K562 (cell line): Measurements from ENCODE around the gene FAM50A. TPM values are rescaled to one million over a fixed set of nuclear protein-coding genes. Genes with fewer than 3 reads are reported as not detected.
"Not testable (repeated sequence)": the region's sequence is repeated elsewhere in the genome, so short reads cannot be mapped to it uniquely, and the experiment has no call there.

Source experiments
- ATAC-seq: fragments of 200-7000 bp; cut with Tn5 transposase; 3 replicates; pipeline ENCODE4 v1.9.1; 2020; ENCODE audit warnings: moderate library complexity
- BruUV-seq: library from RNA; stranded (reverse); fragments of 400-500 nt; replicated peaks from 2 replicates; lab custom pipeline; 2021; lab: Mats Ljungman, UMichigan
- CTCF ChIA-PET: fragments of 300-600 bp; formaldehyde crosslinking; extraction: SDS; loops from one replicate; lab custom pipeline; 2021; ENCODE audit warnings: low intra/inter-chr PET ratio; lab: Yijun Ruan, JAX
- POLR2A ChIA-PET: fragments of 300-600, 350-650 bp; sonication (Branson Sonifier 250); formaldehyde crosslinking; extraction: SDS; loops from one replicate; lab custom pipeline; 2021; ENCODE audit warnings: antibody characterized with exemption, inconsistent platforms; lab: Yijun Ruan, JAX
- DNase-seq, 4 experiments: peaks; one replicate each; pipeline versions ENCODE4 v3.0.0 to v3.0.0-alpha.2; 2011 to 2018; ENCODE audit warnings: low spot score in 3 of 4, mixed read lengths in 3 of 4; ENCODE audit errors: extremely low read depth in 1 of 4
- FAIRE-seq: peaks from 2 replicates; lab custom pipeline; 2011; peaks lifted over from hg19 to GRCh38; lab: Jason Lieb, UNC
- H2AFZ ChIP-seq: 2 replicates; pipeline ENCODE4 v1.6.0; 2011; ENCODE audit warnings: low read depth, low read length, control low read depth, inconsistent platforms
- H3K27ac ChIP-seq: fragments of 200-600 bp; 3 replicates; pipeline ENCODE4 v1.8.0; 2011; ENCODE audit warnings: low read depth, mild to moderate bottlenecking, control low read depth, inconsistent platforms, low read length, moderate library complexity, mixed read lengths; ENCODE audit errors: extremely low read depth
- H3K27me3 ChIP-seq, 2 experiments: fragments of 300-600 bp in 1 of 2; 2 replicates in 1 of 2; 3 replicates in 1 of 2; pipeline versions ENCODE4 v1.6.0 to v1.8.0; 2011; ENCODE audit warnings: inconsistent platforms in 2 of 2, low read length in 2 of 2, mild to moderate bottlenecking in 1 of 2, mixed read lengths in 1 of 2, moderate library complexity in 1 of 2; ENCODE audit not compliant: control insufficient read depth in 2 of 2, insufficient read depth in 2 of 2
- H3K36me3 ChIP-seq: fragments of 300-600 bp; 3 replicates; pipeline ENCODE4 v1.8.0; 2011; ENCODE audit warnings: mild to moderate bottlenecking, low read length, inconsistent platforms; ENCODE audit not compliant: control insufficient read depth, insufficient read depth
- H3K4me1 ChIP-seq, 2 experiments: fragments of 200-600 bp in 1 of 2; replicated peaks in 1 of 2; 2 replicates in 1 of 2; 3 replicates in 1 of 2; pipeline versions ENCODE4 v1.5.1 to v1.8.0; 2011; ENCODE audit warnings: inconsistent platforms in 2 of 2, low read length in 2 of 2, mild to moderate bottlenecking in 1 of 2, mixed read lengths in 1 of 2, moderate library complexity in 1 of 2; ENCODE audit not compliant: control insufficient read depth in 2 of 2, insufficient read depth in 2 of 2
- H3K4me2 ChIP-seq: 2 replicates; pipeline ENCODE4 v1.6.1; 2011; ENCODE audit warnings: low read length, control low read depth, inconsistent platforms, mixed read lengths; ENCODE audit not compliant: insufficient read depth
- H3K4me3 ChIP-seq: fragments of 200-600 bp; sonication (generic), shearing (Covaris generic); 2 replicates; pipeline ENCODE4 v1.5.1; 2016; ENCODE audit warnings: control low read depth, inconsistent platforms
- H3K79me2 ChIP-seq: fragments of 200-600 bp; 3 replicates; pipeline ENCODE4 v1.8.0; 2011; ENCODE audit warnings: low read length, inconsistent platforms; ENCODE audit not compliant: control insufficient read depth, insufficient read depth
- H3K9ac ChIP-seq, 2 experiments: 2 replicates each; pipeline versions ENCODE4 v1.6.0 to v1.6.1; 2011; ENCODE audit warnings: low read depth in 2 of 2, low read length in 2 of 2, control low read depth in 1 of 2, inconsistent platforms in 1 of 2, mild to moderate bottlenecking in 1 of 2, mixed read lengths in 1 of 2; ENCODE audit not compliant: insufficient read depth in 1 of 2
- H3K9me1 ChIP-seq: one replicate; pipeline ENCODE4 v1.6.0; 2011; ENCODE audit warnings: inconsistent platforms, mild to moderate bottlenecking, low read length, moderate library complexity; ENCODE audit not compliant: control insufficient read depth, insufficient read depth
- H3K9me3 ChIP-seq: replicated peaks from 2 replicates; pipeline ENCODE4 v1.5.1; 2011; ENCODE audit warnings: low read depth, low read length, inconsistent platforms; ENCODE audit not compliant: control insufficient read depth, insufficient read depth
- H4K20me1 ChIP-seq: replicated peaks from 2 replicates; pipeline ENCODE4 v1.6.1; 2011; ENCODE audit warnings: low read length, inconsistent platforms, mixed read lengths; ENCODE audit not compliant: control insufficient read depth, insufficient read depth
- BCOR ChIP-seq: fragments of 450-650 bp; IDR thresholded peaks from 2 replicates; pipeline ENCODE4 v1.6.1; 2016
- BDP1 ChIP-seq: IDR thresholded peaks from 3 replicates; pipeline ENCODE4 v1.6.1; 2011; ENCODE audit not compliant: insufficient read length, insufficient read depth
- CBFA2T3 ChIP-seq: fragments of 450-650 bp; IDR thresholded peaks from 2 replicates; pipeline ENCODE4 v1.6.1; 2017
- CHD2 ChIP-seq: IDR thresholded peaks from 2 replicates; pipeline ENCODE4 v1.6.1; 2011; ENCODE audit warnings: low read depth, low read length
- CXXC5 ChIP-seq: fragments of 250-450 bp; sonication (Bioruptor Pico); IDR thresholded peaks from 2 replicates; pipeline ENCODE4 v1.8.0; 2022; ENCODE audit warnings: inconsistent platforms, mild to moderate bottlenecking, moderate library complexity
- EGR1 ChIP-seq: fragments of 450-650 bp; conservative IDR thresholded peaks from 2 replicates; pipeline ENCODE4 v1.6.1; 2017; ENCODE audit warnings: mild to moderate bottlenecking
- FIP1L1 ChIP-seq: fragments of 200-400 bp; formaldehyde crosslinking; IDR thresholded peaks from 2 replicates; pipeline ENCODE4 v1.6.1; 2018; ENCODE audit warnings: mild to moderate bottlenecking, low read depth, low read length; ENCODE audit not compliant: poor library complexity, severe bottlenecking
- ILK ChIP-seq: fragments of 450-650 bp; IDR thresholded peaks from 2 replicates; pipeline ENCODE4 v1.6.1; 2016; ENCODE audit warnings: missing genetic modification characterization, low read depth, mild to moderate bottlenecking, missing compliant biosample characterization, moderate library complexity, borderline replicate concordance
- JUNB ChIP-seq: fragments of 450-650 bp; formaldehyde crosslinking; conservative IDR thresholded peaks from 2 replicates; pipeline ENCODE4 v1.4.0; 2020; ENCODE audit warnings: mild to moderate bottlenecking
- MCM2 ChIP-seq: fragments of 450-650 bp; IDR thresholded peaks from 2 replicates; pipeline ENCODE4 v1.6.1; 2017; ENCODE audit warnings: low read depth, mild to moderate bottlenecking
- MEF2A ChIP-seq: IDR thresholded peaks from 2 replicates; pipeline ENCODE4 v1.6.1; 2011; ENCODE audit warnings: low read depth, mild to moderate bottlenecking, low read length, moderate library complexity; ENCODE audit not compliant: control insufficient read depth
- YBX1 ChIP-seq: fragments of 450-650 bp; IDR thresholded peaks from 2 replicates; pipeline ENCODE4 v1.7.1; 2016; ENCODE audit warnings: mild to moderate bottlenecking
- ZNF512 ChIP-seq: IDR thresholded peaks from 2 replicates; pipeline ENCODE4 v1.6.1; 2016; ENCODE audit warnings: missing genetic modification characterization, missing compliant biosample characterization
- WGBS: fragments of 100-300 bp; shearing (Covaris generic); methylation state at CpG from one replicate; pipeline ENCODE4 v1.1.6; 2016; ENCODE audit warnings: low coverage, mixed read lengths; ENCODE audit not compliant: insufficient coverage; ENCODE audit errors: missing lambda C conversion rate; 5-methylcytosine and 5-hydroxymethylcytosine counted together
- in situ Hi-C: fragments of 300-500 bp; cut with MboI; formaldehyde crosslinking; loops from 4 replicates; pipeline ENCODE4 v1.15.0; 2018; ENCODE audit warnings: inconsistent platforms, mixed read lengths
- intact Hi-C: fragments of 100-400 bp; cut with micrococcal nuclease; formaldehyde crosslinking; loops from 2 replicates; pipeline ENCODE4 v1.14.2; 2022
- polyA plus RNA-seq, 8 experiments: library from polyadenylated mRNA; depleted of rRNA in 4 of 8; stranded (reverse) in 5 of 8; unstranded in 3 of 8; fragments of >200 nt; fragmentation: Nextera tagmentation in 2 of 8; fragmentation: Illumina TruSeq in 1 of 8; extraction: Ambion mirVana in 2 of 8; extraction: Trizol in 1 of 8; gene quantifications; 2 replicates each; pipeline versions ENCODE4 v1.2.1 to v1.2.3, GENCODE V29; 2011 to 2014; ENCODE audit warnings: inconsistent platforms in 1 of 8, missing spikeins in 1 of 8
- total RNA-seq, 7 experiments: library from RNA; depleted of rRNA in 6 of 7; stranded (reverse); fragments of >200 nt in 6 of 7; fragmentation: Illumina TruSeq in 2 of 7; extraction: Trizol in 2 of 7; gene quantifications; 2 replicates each; pipeline versions ENCODE4 v1.2.1 to v1.2.3, GENCODE V29; 2011 to 2021; ENCODE audit warnings: low replicate concordance in 1 of 7

FAM50A gene
- total and polyA plus RNA-seq, 9 of the 15 experiments (the other 6 are each of a cell fraction or from before 2014, with no cell fraction given), result 4.4 to 114 (median 67.3) TPM

- Histone ChIP-seq H3K4me1 (peaks cover 5 to 12% of the 10 kb centered on the region in 2 experiments; a peak in 3 of 5 replicates), H3K79me2 (peaks cover 42% of the 10 kb centered on the region), H4K20me1 (peaks cover 13% of the 10 kb centered on the region), H3K36me3 (peaks cover 30% of the 10 kb centered on the region), H3K27ac (0 out of 3 replicates have a peak overlapping the region, but pooled peaks have one; percentile 30)
- POLR2A ChIA-PET, result interaction anchor here (0.6 to 1.5 kb wide), 3 partner anchors 13 to 349 kb away, joined by 3 to 7 read pairs (median 3); partner anchors contain the start of gene TAFAZZIN
- H3K4me3 ChIP-seq, CTCF ChIA-PET, H3K4me2 ChIP-seq, H2AFZ ChIP-seq, BruUV-seq, H3K27me3 ChIP-seq, DNase-seq, H3K9ac ChIP-seq, H3K9me1 ChIP-seq, ATAC-seq, H3K9me3 ChIP-seq, in situ Hi-C loops, FAIRE-seq: not testable (repeated sequence)
- intact Hi-C loops, result loop anchor here (5.0 kb wide), 1 partner anchor 91 kb away; the partner anchor contains the start of gene UBL4A
- 79% methylated on average over 14 of the region's 17 CpGs for WGBS
- 0 out of 2 replicates have a peak, but pooled peaks have one; percentile 52 for TF ChIP-seq BCOR
Observed at GRCh38 chrX:154396363-154396762, 47.6 kb upstream of the FAM50A start.

GRCh38 chrX:154396973-154397887 is 46.7 kb upstream of the FAM50A start:
- in situ Hi-C loops, result no loop called here
- BruUV-seq, result TSS peak; percentile 77
- peak; percentile 61 to 81 (median 66) for DNase-seq
- Histone ChIP-seq H3K27me3 (no peaks in the 10 kb centered on the region), H3K79me2 (peaks cover 42% of the 10 kb centered on the region), H3K4me3 (peak overlapping the region; percentile 76), H3K9me3 (no peaks in the 10 kb centered on the region; the same call in 1 of the 2 replicates), H3K9me1 (no peaks in the 10 kb centered on the region), H3K27ac (peak overlapping the region; percentile 97), H3K4me1 (peaks cover 5 to 12% of the 10 kb centered on the region in 2 experiments; a peak in 3 of 5 replicates), H2AFZ (peak overlapping the region; percentile 85), H3K9ac (peak overlapping the region; percentile 95 to 98), H4K20me1 (peaks cover 13% of the 10 kb centered on the region), H3K36me3 (peaks cover 35% of the 10 kb centered on the region), H3K4me2 (peak overlapping the region; percentile 95)
- under 1% methylated on average over 32 of the region's 53 CpGs for WGBS
- POLR2A ChIA-PET, result interaction anchor here (0.6 to 6.0 kb wide), 27 partner anchors 13 to 149 kb away, joined by 3 to 85 read pairs (median 5); partner anchors contain the start of genes ATP6AP1, DNASE1L1, EMD and FAM50A
- no peak for FAIRE-seq
- ATAC-seq, result peak; percentile 73
- intact Hi-C loops, result loop anchor here (5.0 kb wide), 1 partner anchor 90 kb away; the partner anchor contains the start of gene UBL4A
- CTCF ChIA-PET, result no interaction called here
- TF ChIP-seq ZNF512 (tag) (no peak), EGR1 (peak; percentile 78), ILK (tag) (no peak), CBFA2T3 (0 out of 2 replicates have a peak, but pooled peaks have one; percentile 2), BDP1 (no peak), CHD2 (no peak), MEF2A (no peak), YBX1 (no peak), FIP1L1 (peak; percentile 61), CXXC5 (CRISPR knock-in tag) (peak; percentile 42), JUNB (no peak), MCM2 (no peak)
